Tibial artery (tissue), 4 donors: ENCODE measurements around the gene BRSK2.
A peak's percentile ranks its signal among the peaks of the same experiment; 100 is the strongest.

Source experiments
- DNase-seq, 2 donors: peaks; one replicate each; pipeline ENCODE4 v3.0.0-alpha.2; 2019
- H3K27ac ChIP-seq, 2 donors: fragments of 200-600 bp; sonication (generic) in 1 of 2; 1 replicate in 1 of 2; 2 replicates in 1 of 2; pipeline ENCODE4 v1.5.1; 2018 to 2019; ENCODE audit warnings: mild to moderate bottlenecking in 1 of 2
- H3K27me3 ChIP-seq, 2 donors: fragments of 200-600 bp; sonication (generic) in 1 of 2; one replicate each; pipeline versions ENCODE4 v1.5.1 to v1.6.0; 2016 to 2019
- H3K36me3 ChIP-seq, 3 donors: fragments of 200-600 bp; sonication (generic) in 2 of 3; one replicate each; pipeline ENCODE4 v1.5.1; 2016 to 2019; ENCODE audit warnings: mild to moderate bottlenecking in 2 of 3
- H3K4me1 ChIP-seq, 4 donors: fragments of 200-600 bp; sonication (generic) in 2 of 4; 1 replicate in 3 of 4; 2 replicates in 1 of 4; pipeline ENCODE4 v1.5.1; 2016 to 2019
- H3K4me3 ChIP-seq, 2 donors: fragments of 200-600 bp; sonication (generic) in 1 of 2; 1 replicate in 1 of 2; 2 replicates in 1 of 2; pipeline ENCODE4 v1.5.1; 2018 to 2019; ENCODE audit warnings: mild to moderate bottlenecking in 2 of 2
- H3K9me3 ChIP-seq, 3 donors: fragments of 200-600 bp; sonication (generic) in 1 of 3; one replicate each; pipeline ENCODE4 v1.5.1; 2016 to 2019
- CTCF ChIP-seq, 2 experiments: fragments of 200-600 bp in 1 of 2; fragments of 450-650 bp in 1 of 2; IDR thresholded peaks; one replicate each; pipeline ENCODE4 v1.5.1; 2017 to 2019; ENCODE audit warnings: antibody characterized with exemption in 2 of 2, mild to moderate bottlenecking in 1 of 2, moderate library complexity in 1 of 2
- intact Hi-C: fragments of 100-400 bp; cut with DNase I; formaldehyde crosslinking; loops from one replicate; pipeline ENCODE4 v1.15.0; 2023; ENCODE audit warnings: low total_unique reads

The BRSK2 gene

GRCh38 chr11:1493650-1494244 is 104.0 kb downstream of the BRSK2 start:
- H3K4me3 ChIP-seq, result no peak overlapping the region
- H3K36me3 ChIP-seq, result no peaks in the 10 kb centered on the region
- intact Hi-C loops, result no loop called here
- H3K9me3 ChIP-seq, result no peaks in the 10 kb centered on the region
- peaks cover 0 to 18% (median 8%) of the 10 kb centered on the region in 4 donors for H3K4me1 ChIP-seq
- no peak for TF ChIP-seq CTCF (IDR thresholded peaks at IDR 0.05)
- H3K27me3 ChIP-seq, result no peaks in the 10 kb centered on the region
- no peak for DNase-seq
- no peak overlapping the region for H3K27ac ChIP-seq

- H3K4me3 ChIP-seq, result no peak overlapping the region
- H3K4me1 ChIP-seq, result peaks cover 0 to 9% (median 3%) of the 10 kb centered on the region in 4 donors
- H3K9me3 ChIP-seq, result no peaks in the 10 kb centered on the region
- H3K36me3 ChIP-seq, result peaks cover 0 to 6% (median 0%) of the 10 kb centered on the region in 3 donors
- DNase-seq, result peak in 1 of 2 donors; percentile 0
- no peak overlapping the region for H3K27ac ChIP-seq
- no peaks in the 10 kb centered on the region for H3K27me3 ChIP-seq
- no peak for TF ChIP-seq CTCF (IDR thresholded peaks at IDR 0.05)
- intact Hi-C loops, result no loop called here
Observed at GRCh38 chr11:1494650-1495049, 104.9 kb downstream of the BRSK2 start.

- Histone ChIP-seq H3K9me3 (no peaks in the 10 kb centered on the region), H3K4me3 (no peak overlapping the region), H3K27me3 (no peaks in the 10 kb centered on the region), H3K36me3 (peaks cover 0 to 13% (median 10%) of the 10 kb centered on the region in 3 donors), H3K4me1 (peaks cover 0 to 7% (median 3%) of the 10 kb centered on the region in 4 donors), H3K27ac (no peak overlapping the region)
- DNase-seq, result peak in 1 of 2 donors; percentile 0
- intact Hi-C loops, result no loop called here
- TF ChIP-seq CTCF (IDR thresholded peaks at IDR 0.05), result no peak
Observed at GRCh38 chr11:1496091-1496760, 106.5 kb downstream of the BRSK2 start.

GRCh38 chr11:1496761-1497095 is 107.0 kb downstream of the BRSK2 start:
- peaks cover 0 to 12% (median 3%) of the 10 kb centered on the region in 4 donors for H3K4me1 ChIP-seq
- H3K4me3 ChIP-seq, result no peak overlapping the region
- peak in 1 of 2 donors; percentile 5 for DNase-seq
- intact Hi-C loops, result no loop called here
- no peak overlapping the region for H3K27ac ChIP-seq
- peaks cover 0 to 13% (median 10%) of the 10 kb centered on the region in 3 donors for H3K36me3 ChIP-seq
- no peaks in the 10 kb centered on the region for H3K9me3 ChIP-seq
- H3K27me3 ChIP-seq, result no peaks in the 10 kb centered on the region
- TF ChIP-seq CTCF (IDR thresholded peaks at IDR 0.05), result no peak

GRCh38 chr11:1497600-1497999 is 107.9 kb downstream of the BRSK2 start:
- peaks cover 0 to 21% (median 11%) of the 10 kb centered on the region in 4 donors for H3K4me1 ChIP-seq

More at GRCh38 chr11:1497600-1497999, 107.9 kb downstream of the BRSK2 start:
- TF ChIP-seq CTCF (IDR thresholded peaks at IDR 0.05), result no peak
- Histone ChIP-seq H3K27ac (no peak overlapping the region), H3K4me3 (no peak overlapping the region), H3K36me3 (peaks cover 0 to 13% (median 10%) of the 10 kb centered on the region in 3 donors), H3K27me3 (no peaks in the 10 kb centered on the region), H3K9me3 (no peaks in the 10 kb centered on the region)
- intact Hi-C loops, result no loop called here
- DNase-seq, result peak in 1 of 2 donors; percentile 0
